Gastrocnemius medialis (tissue), 4 donors: Measurements from ENCODE around the gene SULT2B1.

Source experiments
- POLR2A ChIP-seq, 2 donors: fragments of 450-650 bp; IDR thresholded peaks; one replicate each; pipeline ENCODE4 v1.6.1; 2017; ENCODE audit warnings: antibody characterized with exemption in 2 of 2, mild to moderate bottlenecking in 2 of 2, moderate library complexity in 2 of 2
- TF ChIP-seq, protein P1 (sequence below), 5 experiments: fragments of 450-650 bp in 3 of 5; fragments of 200-600 bp in 2 of 5; sonication (generic) in 2 of 5; IDR thresholded peaks in 4 of 5; conservative IDR thresholded peaks in 1 of 5; 1 replicate in 4 of 5; 2 replicates in 1 of 5; pipeline ENCODE4 v1.5.1; 2016 to 2019; ENCODE audit warnings: antibody characterized with exemption in 5 of 5, mild to moderate bottlenecking in 3 of 5, moderate library complexity in 3 of 5

DNA sequence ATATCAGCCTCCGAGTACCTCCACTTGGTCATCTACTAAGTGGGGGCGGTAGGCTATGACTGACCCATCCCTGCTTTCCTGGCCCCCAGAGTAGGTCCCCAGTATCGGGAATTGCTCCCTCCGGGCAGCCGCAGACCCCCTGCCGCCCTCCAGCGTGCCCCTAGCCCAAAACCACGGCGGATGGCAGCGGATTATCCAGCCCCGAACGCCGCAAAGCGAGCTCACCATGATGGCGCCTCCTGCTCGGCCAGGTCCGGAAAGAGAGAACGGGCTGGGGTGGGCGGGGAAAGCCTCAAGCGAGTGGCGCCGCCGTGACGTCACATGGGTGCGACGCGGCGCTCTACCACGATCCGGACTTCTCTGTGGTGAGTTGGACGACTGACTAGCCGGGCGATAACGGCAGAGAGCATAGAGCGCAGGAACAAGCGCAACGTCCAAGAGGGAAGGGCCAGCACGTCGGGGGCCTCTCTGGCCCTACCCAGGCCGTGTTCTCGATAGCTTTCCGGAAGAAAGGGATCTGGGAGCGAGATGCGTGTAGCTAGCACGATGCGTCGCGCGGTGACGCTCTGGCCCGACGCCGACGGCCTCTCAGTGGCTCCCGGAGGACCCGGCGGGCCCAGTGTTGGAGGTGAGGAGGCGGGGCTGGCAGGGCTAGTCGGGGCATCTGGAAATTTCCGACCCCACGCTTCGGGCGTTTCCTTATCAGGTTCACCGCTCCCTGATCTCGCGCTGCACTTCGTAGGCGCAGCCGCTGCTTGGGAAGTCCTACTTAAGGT is 67.1 kb downstream of the SULT2B1 start, which contains the start of the genes RPL18 and SPHK2:
- peak; percentile 94 to 95 for TF ChIP-seq POLR2A (IDR thresholded peaks at IDR 0.05)
- TF ChIP-seq, protein P1, sequence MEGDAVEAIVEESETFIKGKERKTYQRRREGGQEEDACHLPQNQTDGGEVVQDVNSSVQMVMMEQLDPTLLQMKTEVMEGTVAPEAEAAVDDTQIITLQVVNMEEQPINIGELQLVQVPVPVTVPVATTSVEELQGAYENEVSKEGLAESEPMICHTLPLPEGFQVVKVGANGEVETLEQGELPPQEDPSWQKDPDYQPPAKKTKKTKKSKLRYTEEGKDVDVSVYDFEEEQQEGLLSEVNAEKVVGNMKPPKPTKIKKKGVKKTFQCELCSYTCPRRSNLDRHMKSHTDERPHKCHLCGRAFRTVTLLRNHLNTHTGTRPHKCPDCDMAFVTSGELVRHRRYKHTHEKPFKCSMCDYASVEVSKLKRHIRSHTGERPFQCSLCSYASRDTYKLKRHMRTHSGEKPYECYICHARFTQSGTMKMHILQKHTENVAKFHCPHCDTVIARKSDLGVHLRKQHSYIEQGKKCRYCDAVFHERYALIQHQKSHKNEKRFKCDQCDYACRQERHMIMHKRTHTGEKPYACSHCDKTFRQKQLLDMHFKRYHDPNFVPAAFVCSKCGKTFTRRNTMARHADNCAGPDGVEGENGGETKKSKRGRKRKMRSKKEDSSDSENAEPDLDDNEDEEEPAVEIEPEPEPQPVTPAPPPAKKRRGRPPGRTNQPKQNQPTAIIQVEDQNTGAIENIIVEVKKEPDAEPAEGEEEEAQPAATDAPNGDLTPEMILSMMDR (IDR thresholded peaks at IDR 0.05 in 4 of 5, conservative IDR thresholded peaks at IDR 0.05 in 1 of 5) = peak in 1 of 5 experiments; percentile 13
